ENCODE results near the gene TSPAN12.

DNA sequence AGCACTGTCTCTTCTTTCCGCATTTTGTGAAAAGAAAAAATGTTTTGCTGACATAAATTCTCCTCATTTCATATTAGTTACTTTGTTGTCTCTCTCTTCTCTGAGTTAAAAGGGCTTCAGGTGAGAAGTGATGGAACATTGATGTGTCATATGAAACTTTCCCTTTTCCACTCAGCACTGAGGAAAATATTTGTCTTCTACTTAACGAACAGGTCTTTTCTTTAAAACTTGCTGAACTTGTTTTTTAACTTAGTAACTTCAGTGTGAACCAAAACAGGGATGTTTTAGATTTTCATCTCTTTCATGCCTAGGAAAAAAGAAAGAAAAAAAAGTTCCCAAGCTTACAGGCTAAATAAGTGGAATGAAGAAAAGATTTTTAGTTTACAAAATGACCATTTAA lies 19.0 kb upstream of the TSPAN12 start:
- TF ChIP-seq, protein P1, sequence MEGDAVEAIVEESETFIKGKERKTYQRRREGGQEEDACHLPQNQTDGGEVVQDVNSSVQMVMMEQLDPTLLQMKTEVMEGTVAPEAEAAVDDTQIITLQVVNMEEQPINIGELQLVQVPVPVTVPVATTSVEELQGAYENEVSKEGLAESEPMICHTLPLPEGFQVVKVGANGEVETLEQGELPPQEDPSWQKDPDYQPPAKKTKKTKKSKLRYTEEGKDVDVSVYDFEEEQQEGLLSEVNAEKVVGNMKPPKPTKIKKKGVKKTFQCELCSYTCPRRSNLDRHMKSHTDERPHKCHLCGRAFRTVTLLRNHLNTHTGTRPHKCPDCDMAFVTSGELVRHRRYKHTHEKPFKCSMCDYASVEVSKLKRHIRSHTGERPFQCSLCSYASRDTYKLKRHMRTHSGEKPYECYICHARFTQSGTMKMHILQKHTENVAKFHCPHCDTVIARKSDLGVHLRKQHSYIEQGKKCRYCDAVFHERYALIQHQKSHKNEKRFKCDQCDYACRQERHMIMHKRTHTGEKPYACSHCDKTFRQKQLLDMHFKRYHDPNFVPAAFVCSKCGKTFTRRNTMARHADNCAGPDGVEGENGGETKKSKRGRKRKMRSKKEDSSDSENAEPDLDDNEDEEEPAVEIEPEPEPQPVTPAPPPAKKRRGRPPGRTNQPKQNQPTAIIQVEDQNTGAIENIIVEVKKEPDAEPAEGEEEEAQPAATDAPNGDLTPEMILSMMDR (conservative IDR thresholded peaks at IDR 0.05; ENCODE audit: low read length) = no peak
- TF ChIP-seq EZH2phosphoT487 (IDR thresholded peaks at IDR 0.05; ENCODE audit: borderline replicate concordance) = no peak

Data from Loucy (cell line).